Thyroid gland (tissue), 4 donors: ENCODE results near the gene OLFML1. TPM values are rescaled to one million over a fixed set of nuclear protein-coding genes. Genes with fewer than 3 reads are reported as not detected.

Source experiments
- DNase-seq, 2 donors: peaks; one replicate each; pipeline ENCODE4 v3.0.0-alpha.2; 2019
- H3K27ac ChIP-seq, 3 donors: fragments of 200-600 bp; sonication (generic); 1 replicate in 2 of 3; 2 replicates in 1 of 3; pipeline ENCODE4 v1.5.1; 2016 to 2019; ENCODE audit warnings: mild to moderate bottlenecking in 1 of 3, moderate library complexity in 1 of 3
- H3K27me3 ChIP-seq: fragments of 200-600 bp; sonication (generic); one replicate; pipeline ENCODE4 v1.5.1; 2019
- H3K36me3 ChIP-seq, 2 donors: fragments of 200-600 bp; sonication (generic); one replicate each; pipeline ENCODE4 v1.5.1; 2016 to 2019
- H3K4me1 ChIP-seq, 2 donors: fragments of 200-600 bp; sonication (generic); one replicate each; pipeline ENCODE4 v1.5.1; 2017 to 2019
- H3K4me3 ChIP-seq, 3 donors: fragments of 200-600 bp; sonication (generic); replicated peaks in 1 of 3; 1 replicate in 2 of 3; 2 replicates in 1 of 3; pipeline ENCODE4 v1.5.1; 2016; ENCODE audit warnings: mild to moderate bottlenecking in 1 of 3
- H3K9me3 ChIP-seq: fragments of 200-600 bp; sonication (generic); one replicate; pipeline ENCODE4 v1.5.1; 2017
- CTCF ChIP-seq, 6 experiments: fragments of 200-600 bp in 3 of 6; fragments of 450-650 bp in 3 of 6; sonication (generic) in 3 of 6; IDR thresholded peaks; one replicate each; pipeline ENCODE4 v1.5.1; 2016 to 2019; ENCODE audit warnings: antibody characterized with exemption in 6 of 6, mild to moderate bottlenecking in 2 of 6, inconsistent platforms in 1 of 6, moderate library complexity in 1 of 6
- POLR2A ChIP-seq, 2 donors: fragments of 450-650 bp; IDR thresholded peaks; one replicate each; pipeline ENCODE4 v1.6.1; 2017; ENCODE audit warnings: antibody characterized with exemption in 2 of 2, mild to moderate bottlenecking in 2 of 2, moderate library complexity in 1 of 2
- WGBS, 2 donors: methylation state at CpG; one replicate each; pipeline ENCODE4 v1.1.5; 2017; 5-methylcytosine and 5-hydroxymethylcytosine counted together
- intact Hi-C: fragments of 100-400 bp; cut with DNase I; formaldehyde crosslinking; loops from one replicate; pipeline ENCODE4 v1.15.1; 2023
- total RNA-seq, 4 donors: library from RNA; depleted of rRNA; stranded (reverse); fragments of >200 nt; gene quantifications; one replicate each; pipeline ENCODE4 v1.2.3, GENCODE V29; 2016

The OLFML1 gene
- total RNA-seq, 4 donors from 2014 or later, result 2.7 to 11.0 (median 5.8) TPM

- peak overlapping the region in 1 of 3 donors; percentile 82 for H3K4me3 ChIP-seq
- H3K36me3 ChIP-seq, result no peaks in the 10 kb centered on the region
- H3K4me1 ChIP-seq, result peaks cover 34 to 37% of the 10 kb centered on the region in 2 donors
- no peaks in the 10 kb centered on the region for H3K9me3 ChIP-seq
- TF ChIP-seq POLR2A (IDR thresholded peaks at IDR 0.05), result peak in 1 of 2 donors; percentile 70
- TF ChIP-seq CTCF (IDR thresholded peaks at IDR 0.05), result peak in 3 of 6 experiments; percentile 29 to 47 (median 32)
- WGBS, 2 donors, result 5 to 10% methylated on average over 14 to 16 of the region's 18 CpGs
- no peaks in the 10 kb centered on the region for H3K27me3 ChIP-seq
- intact Hi-C loops, result loop anchor here (10.0 kb wide), 1 partner anchor 62 kb away; no protein-coding TSS in a partner anchor
- DNase-seq, result peak; percentile 94 to 95
- H3K27ac ChIP-seq, result peak overlapping the region; percentile 97 to 100 (median 98)
Observed at GRCh38 chr11:7512525-7513233, 27.4 kb downstream of the OLFML1 start.

GRCh38 chr11:7513234-7514098 lies 28.2 kb downstream of the OLFML1 start, which contains the start of gene PPFIBP2:
TSS of gene PPFIBP2 (plus strand) at chr11:7513999. CDS start at chr11:7549476, 35,477 bp downstream.
- intact Hi-C loops, result loop anchor here (10.0 kb wide), 1 partner anchor 61 kb away; no protein-coding TSS in a partner anchor
- Histone ChIP-seq H3K36me3 (no peaks in the 10 kb centered on the region), H3K27me3 (no peaks in the 10 kb centered on the region), H3K27ac (peak within 1 kb of the TSS; percentile 97 to 100 (median 98)), H3K4me1 (peaks cover 34 to 37% of the 10 kb centered on the region in 2 donors), H3K9me3 (no peaks in the 10 kb centered on the region), H3K4me3 (peak within 1 kb of the TSS; percentile 31 to 93 (median 82))
- 0 to 1% methylated on average over 14 to 24 of the region's 79 CpGs for WGBS, 2 donors
- DNase-seq, result peak; percentile 93 to 96
- TF ChIP-seq POLR2A (IDR thresholded peaks at IDR 0.05), result peak; percentile 59 to 95
- TF ChIP-seq CTCF (IDR thresholded peaks at IDR 0.05), result peak in 5 of 6 experiments; percentile 55 to 78 (median 65)

- Histone ChIP-seq H3K4me3 (peak overlapping the region; percentile 31 to 93 (median 82)), H3K36me3 (no peaks in the 10 kb centered on the region), H3K27me3 (no peaks in the 10 kb centered on the region), H3K9me3 (no peaks in the 10 kb centered on the region), H3K4me1 (peaks cover 34 to 37% of the 10 kb centered on the region in 2 donors), H3K27ac (peak overlapping the region; percentile 97 to 100 (median 98))
- DNase-seq, result peak; percentile 38 to 48
- intact Hi-C loops, result loop anchor here (10.0 kb wide), 1 partner anchor 61 kb away; no protein-coding TSS in a partner anchor
- TF ChIP-seq POLR2A (IDR thresholded peaks at IDR 0.05) (no peak), CTCF (IDR thresholded peaks at IDR 0.05) (no peak)
- 2 to 3% methylated on average over 8 to 17 of the region's 31 CpGs for WGBS, 2 donors
Observed at GRCh38 chr11:7514099-7514591, 28.8 kb downstream of the OLFML1 start.

GRCh38 chr11:7515447-7515886 lies 30.2 kb downstream of the OLFML1 start:
- Histone ChIP-seq H3K27ac (peak overlapping the region in 2 of 3 donors; percentile 13 to 25), H3K27me3 (no peaks in the 10 kb centered on the region), H3K9me3 (no peaks in the 10 kb centered on the region), H3K36me3 (no peaks in the 10 kb centered on the region), H3K4me3 (no peak overlapping the region), H3K4me1 (peaks cover 36 to 37% of the 10 kb centered on the region in 2 donors)
- peak in 1 of 2 donors; percentile 36 for DNase-seq
- WGBS, 2 donors, result 78 to 87% methylated on average over 1 of the region's 1 CpG
- intact Hi-C loops, result loop anchor here (10.0 kb wide), 1 partner anchor 59 kb away; no protein-coding TSS in a partner anchor
- no peak for TF ChIP-seq CTCF (IDR thresholded peaks at IDR 0.05)
- peak in 1 of 2 donors; percentile 14 for TF ChIP-seq POLR2A (IDR thresholded peaks at IDR 0.05)
